Dendritic cell treated with granulocyte-macrophage colony-stimulating factor and Interleukin-4, amounts not matched to agents 40 ng/mL and 50 ng/mL, for 4 days (primary cell): ENCODE measurements around the gene STOML3.

Experiments
- H3K27ac Mint-ChIP-seq: one replicate; pipeline ENCODE4 v1.8.0; 2022; ENCODE audit warnings: mild to moderate bottlenecking, mixed read lengths
- H3K27me3 Mint-ChIP-seq: one replicate; pipeline ENCODE4 v1.8.0; 2022; ENCODE audit warnings: mild to moderate bottlenecking, mixed read lengths
- H3K36me3 Mint-ChIP-seq: one replicate; pipeline ENCODE4 v1.8.0; 2022; ENCODE audit warnings: low read depth, mixed read lengths
- H3K4me1 Mint-ChIP-seq: one replicate; pipeline ENCODE4 v1.8.0; 2022; ENCODE audit warnings: low read depth, mixed read lengths
- H3K4me3 Mint-ChIP-seq: one replicate; pipeline ENCODE4 v1.8.0; 2022; ENCODE audit warnings: mild to moderate bottlenecking, moderate library complexity, mixed read lengths
- H3K9me3 Mint-ChIP-seq: one replicate; pipeline ENCODE4 v1.8.0; 2022; ENCODE audit warnings: mixed read lengths
- intact Hi-C: fragments of 100-400 bp; cut with micrococcal nuclease; formaldehyde crosslinking; loops from one replicate; pipeline ENCODE4 v1.15.0; 2022

STOML3 gene

DNA sequence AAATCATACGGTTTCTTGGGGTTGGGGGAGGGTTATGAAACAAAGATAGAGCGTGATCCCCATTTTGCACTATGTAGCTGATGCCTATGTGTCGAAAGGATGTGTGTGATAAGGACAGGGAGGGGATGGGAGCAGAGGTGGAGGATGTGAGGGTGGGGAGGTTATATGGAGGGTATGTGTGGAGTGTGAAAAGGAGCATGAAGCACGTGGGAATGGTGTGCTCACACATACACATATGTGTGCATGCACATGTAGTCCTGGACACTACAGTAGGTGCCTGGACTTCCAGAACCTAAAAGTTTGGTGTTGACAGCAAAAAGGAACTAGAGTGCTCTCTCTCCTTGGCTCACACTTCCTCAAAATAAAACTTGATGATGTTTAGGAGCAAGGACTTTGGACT lies 25.4 kb downstream of the STOML3 start:
- intact Hi-C loops: no loop called here
- H3K4me1 Mint-ChIP-seq: no peaks in the 10 kb centered on the region
- no peaks in the 10 kb centered on the region for H3K36me3 Mint-ChIP-seq
- H3K9me3 Mint-ChIP-seq: peaks cover 13% of the 10 kb centered on the region
- H3K4me3 Mint-ChIP-seq: no peak overlapping the region
- no peaks in the 10 kb centered on the region for H3K27me3 Mint-ChIP-seq
- H3K27ac Mint-ChIP-seq: no peak overlapping the region

DNA sequence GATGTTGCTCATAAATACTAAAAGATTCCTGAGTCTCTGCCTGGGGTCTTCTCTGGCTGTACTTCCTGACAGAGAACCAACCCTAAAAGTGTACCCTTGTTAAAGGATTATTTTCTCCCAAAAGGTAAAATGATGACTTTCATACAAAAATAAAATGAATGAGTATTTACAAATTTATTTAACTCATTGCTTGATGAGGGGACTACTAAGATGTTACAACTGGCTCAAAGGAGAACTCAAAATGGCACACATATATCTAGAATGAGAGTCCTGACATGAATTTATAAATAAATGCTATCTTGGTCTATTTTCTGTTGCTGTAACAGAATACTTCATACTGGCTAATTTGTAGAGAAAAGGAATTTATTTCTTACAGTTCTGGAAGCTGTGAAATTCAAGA lies 30.5 kb downstream of the STOML3 start:
- no peaks in the 10 kb centered on the region for H3K27me3 Mint-ChIP-seq
- H3K4me3 Mint-ChIP-seq: no peak overlapping the region
- intact Hi-C loops: no loop called here
- no peak overlapping the region for H3K27ac Mint-ChIP-seq
- peaks cover 42% of the 10 kb centered on the region for H3K9me3 Mint-ChIP-seq
- no peaks in the 10 kb centered on the region for H3K36me3 Mint-ChIP-seq
- H3K4me1 Mint-ChIP-seq: no peaks in the 10 kb centered on the region

DNA sequence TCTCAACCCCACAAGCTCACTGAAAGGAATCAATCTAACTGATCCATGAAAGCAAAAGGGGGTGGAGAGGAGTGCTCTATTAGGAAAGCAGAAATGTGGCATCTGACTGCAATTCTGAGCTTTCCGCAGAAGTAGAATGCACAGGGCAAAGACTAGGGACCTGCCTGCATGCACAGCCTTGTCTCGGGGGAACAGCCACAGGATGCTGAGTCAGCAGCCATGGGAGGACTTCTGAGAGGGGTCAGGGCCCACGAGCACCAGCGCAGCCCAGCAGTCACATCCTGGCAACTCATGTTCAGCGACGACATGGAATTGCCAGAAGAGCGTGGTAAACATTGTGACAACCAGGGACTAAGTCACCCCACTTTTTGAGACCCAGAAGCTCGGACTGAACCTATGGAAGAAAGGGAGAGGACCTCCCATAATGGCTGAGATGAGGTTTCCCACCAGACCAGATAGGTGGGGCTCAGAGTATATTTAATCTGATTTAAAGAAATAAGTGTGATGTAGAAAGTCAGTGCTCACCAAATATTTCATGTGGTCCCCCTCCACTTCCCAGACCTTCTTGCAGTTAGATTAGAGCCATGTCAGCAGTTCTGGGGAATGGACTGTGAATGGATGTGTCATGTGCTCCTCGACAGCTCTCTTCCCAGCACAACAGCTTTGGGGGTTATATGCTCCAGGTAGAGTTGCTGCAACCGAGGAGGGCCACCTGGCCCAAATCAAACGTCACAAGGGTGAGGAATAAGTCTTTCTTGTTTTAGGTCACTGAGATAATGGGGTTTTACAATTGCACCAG lies 32.6 kb downstream of the STOML3 start:
- H3K27me3 Mint-ChIP-seq: no peaks in the 10 kb centered on the region
- intact Hi-C loops: no loop called here

DNA sequence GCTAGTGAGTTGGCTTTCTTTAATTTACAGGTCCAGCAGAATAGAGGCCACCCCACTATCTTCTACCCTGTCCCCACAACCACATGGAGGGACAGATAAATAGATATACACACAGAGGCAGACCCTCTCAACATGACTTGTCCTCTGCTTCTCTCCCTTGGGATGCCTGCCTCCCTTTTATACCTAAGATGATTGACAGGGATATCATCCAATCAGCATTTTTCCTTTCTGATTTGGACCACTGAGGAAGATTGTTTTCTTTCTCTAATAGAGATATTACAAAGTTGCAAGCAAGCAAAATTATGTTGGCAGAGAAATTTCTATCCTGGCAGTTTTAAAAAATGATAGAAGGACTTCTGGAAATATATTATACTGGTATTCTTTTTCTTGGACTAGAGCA lies 35.8 kb downstream of the STOML3 start:
- Mint-ChIP-seq H3K36me3 (no peaks in the 10 kb centered on the region), H3K27me3 (no peaks in the 10 kb centered on the region), H3K9me3 (peaks cover 25% of the 10 kb centered on the region), H3K27ac (no peak overlapping the region), H3K4me1 (no peaks in the 10 kb centered on the region), H3K4me3 (no peak overlapping the region)
- intact Hi-C loops: no loop called here

More for the DNA sequence above, 32.6 kb downstream of the STOML3 start:
- no peak overlapping the region for H3K4me3 Mint-ChIP-seq
- peaks cover 42% of the 10 kb centered on the region for H3K9me3 Mint-ChIP-seq
- no peaks in the 10 kb centered on the region for H3K36me3 Mint-ChIP-seq
- H3K4me1 Mint-ChIP-seq: no peaks in the 10 kb centered on the region
- no peak overlapping the region for H3K27ac Mint-ChIP-seq

DNA sequence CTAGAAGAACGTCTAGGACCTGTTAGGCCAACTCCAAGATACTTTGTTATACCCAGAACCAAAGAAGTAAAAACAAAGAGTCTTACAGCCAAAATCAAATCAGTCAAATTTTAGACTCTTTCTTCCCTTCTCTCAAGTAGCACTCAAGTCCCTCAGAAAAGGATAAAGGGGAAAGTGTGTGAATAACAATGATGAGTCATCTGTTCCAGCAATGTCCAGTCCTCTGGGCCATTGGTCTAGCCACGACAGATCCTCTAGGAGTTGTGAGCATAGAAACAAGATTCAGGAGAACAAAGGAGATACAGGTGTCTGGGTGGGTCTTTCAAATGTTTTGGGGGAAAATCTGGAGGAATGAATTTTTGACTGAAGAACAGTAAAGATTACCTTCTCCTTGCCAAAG lies 36.3 kb downstream of the STOML3 start:
- H3K36me3 Mint-ChIP-seq: no peaks in the 10 kb centered on the region
- H3K27me3 Mint-ChIP-seq: no peaks in the 10 kb centered on the region
- H3K4me1 Mint-ChIP-seq: no peaks in the 10 kb centered on the region
- peaks cover 19% of the 10 kb centered on the region for H3K9me3 Mint-ChIP-seq
- no peak overlapping the region for H3K27ac Mint-ChIP-seq
- intact Hi-C loops: no loop called here
- no peak overlapping the region for H3K4me3 Mint-ChIP-seq

DNA sequence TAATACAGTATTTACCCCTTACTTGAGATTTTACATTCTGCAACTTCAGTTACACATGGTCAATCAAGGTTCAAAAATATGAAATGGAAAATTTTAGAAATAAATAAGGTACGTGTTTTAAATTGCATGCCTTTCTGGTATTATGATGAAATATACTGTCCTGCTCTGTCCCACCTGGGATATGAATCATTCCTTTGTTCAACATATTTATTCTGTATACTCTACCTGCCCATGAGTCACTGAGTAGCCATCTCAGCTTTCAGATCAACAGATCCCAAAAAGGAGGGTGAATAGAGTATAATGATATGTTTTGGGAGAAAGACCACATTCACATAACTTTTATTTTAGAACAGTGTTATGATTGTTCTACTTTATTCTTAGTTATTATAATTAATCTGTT lies 37.8 kb downstream of the STOML3 start:
- no peaks in the 10 kb centered on the region for H3K36me3 Mint-ChIP-seq
- H3K4me3 Mint-ChIP-seq: no peak overlapping the region
- intact Hi-C loops: no loop called here
- no peaks in the 10 kb centered on the region for H3K4me1 Mint-ChIP-seq
- H3K27me3 Mint-ChIP-seq: no peaks in the 10 kb centered on the region
- H3K9me3 Mint-ChIP-seq: peaks cover 18% of the 10 kb centered on the region
- no peak overlapping the region for H3K27ac Mint-ChIP-seq

DNA sequence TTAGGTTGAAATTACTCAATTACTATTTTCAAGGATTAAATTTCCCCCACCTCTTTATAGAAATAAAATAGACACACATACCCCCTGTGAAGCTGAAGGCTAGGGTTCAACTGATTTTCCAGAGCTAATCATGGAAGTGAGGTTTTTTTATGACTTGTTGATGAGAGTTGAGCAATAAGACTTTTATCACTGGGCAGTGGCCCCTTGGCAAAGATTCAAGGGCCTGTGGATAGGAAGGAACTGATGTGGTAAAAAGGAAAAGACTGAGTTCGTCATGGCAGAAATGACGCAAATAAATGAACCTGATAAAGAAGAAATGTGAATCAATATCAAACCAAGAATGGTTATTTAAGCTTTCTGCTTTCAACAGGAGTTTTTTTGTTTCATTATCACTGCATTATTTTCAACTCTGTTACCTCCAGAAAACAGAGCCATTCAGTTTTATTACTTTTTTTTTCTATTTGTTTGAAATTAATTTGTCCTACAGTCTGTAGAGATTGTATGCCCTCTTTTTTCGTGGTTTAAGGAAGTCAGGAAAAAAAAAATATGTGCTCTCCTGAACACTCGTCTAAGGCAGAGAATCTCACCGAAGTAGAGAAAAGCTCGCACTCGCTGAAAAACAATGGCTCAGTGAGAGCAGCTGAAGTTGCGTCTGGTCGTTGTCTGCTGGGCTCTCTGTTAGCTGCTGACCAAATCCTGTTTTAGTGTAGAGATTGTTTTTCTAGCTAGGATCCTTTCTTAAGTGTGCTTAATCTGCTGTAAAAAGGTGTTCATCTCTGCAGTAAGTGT lies 38.9 kb downstream of the STOML3 start:
- Mint-ChIP-seq H3K36me3 (no peaks in the 10 kb centered on the region), H3K27ac (no peak overlapping the region), H3K9me3 (peaks cover 11% of the 10 kb centered on the region), H3K4me1 (no peaks in the 10 kb centered on the region), H3K4me3 (no peak overlapping the region), H3K27me3 (no peaks in the 10 kb centered on the region)
- intact Hi-C loops: no loop called here

DNA sequence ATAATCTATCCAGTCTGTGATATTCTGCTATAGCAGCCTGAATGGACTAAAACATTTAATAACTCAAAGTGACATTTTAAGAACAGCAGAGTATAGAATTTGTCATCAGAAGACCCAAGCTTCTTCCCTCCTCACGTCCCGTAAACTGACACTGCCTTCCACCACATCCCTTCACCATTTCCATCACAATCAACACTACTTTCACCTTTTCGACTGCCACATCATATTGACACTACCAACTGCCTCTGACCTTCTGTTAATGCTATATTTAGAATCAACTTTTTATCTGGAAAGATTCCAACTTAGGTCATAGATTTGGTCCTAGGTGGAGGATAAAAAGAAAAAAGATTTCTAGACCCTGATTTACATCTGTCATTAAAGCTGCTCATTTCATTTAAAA lies 39.6 kb downstream of the STOML3 start:
- Mint-ChIP-seq H3K4me1 (no peaks in the 10 kb centered on the region), H3K4me3 (no peak overlapping the region), H3K36me3 (no peaks in the 10 kb centered on the region), H3K9me3 (peaks cover 10% of the 10 kb centered on the region), H3K27me3 (no peaks in the 10 kb centered on the region), H3K27ac (no peak overlapping the region)
- intact Hi-C loops: no loop called here

DNA sequence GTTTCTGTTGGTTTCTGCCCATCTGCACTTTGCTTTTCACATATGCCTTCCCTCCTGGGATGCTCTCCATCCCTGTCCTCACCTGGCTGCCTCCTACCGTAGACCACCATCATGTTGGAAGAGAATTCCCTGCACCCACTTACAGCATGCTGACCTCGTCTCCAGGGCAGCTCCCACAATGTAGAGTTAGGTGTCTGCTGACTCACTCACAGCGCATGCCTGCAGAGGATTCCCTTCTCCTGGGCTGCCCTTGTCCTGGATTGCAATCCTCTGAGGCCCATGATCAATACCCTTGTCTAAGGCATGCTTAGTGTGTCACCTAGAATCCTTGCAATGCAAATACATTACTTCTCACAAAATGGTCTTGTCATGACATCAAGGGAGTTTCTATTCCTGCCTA lies 43.6 kb downstream of the STOML3 start:
- Mint-ChIP-seq H3K27ac (no peak overlapping the region), H3K9me3 (peaks cover 10% of the 10 kb centered on the region), H3K4me3 (no peak overlapping the region), H3K4me1 (no peaks in the 10 kb centered on the region), H3K27me3 (no peaks in the 10 kb centered on the region), H3K36me3 (no peaks in the 10 kb centered on the region)
- intact Hi-C loops: no loop called here

DNA sequence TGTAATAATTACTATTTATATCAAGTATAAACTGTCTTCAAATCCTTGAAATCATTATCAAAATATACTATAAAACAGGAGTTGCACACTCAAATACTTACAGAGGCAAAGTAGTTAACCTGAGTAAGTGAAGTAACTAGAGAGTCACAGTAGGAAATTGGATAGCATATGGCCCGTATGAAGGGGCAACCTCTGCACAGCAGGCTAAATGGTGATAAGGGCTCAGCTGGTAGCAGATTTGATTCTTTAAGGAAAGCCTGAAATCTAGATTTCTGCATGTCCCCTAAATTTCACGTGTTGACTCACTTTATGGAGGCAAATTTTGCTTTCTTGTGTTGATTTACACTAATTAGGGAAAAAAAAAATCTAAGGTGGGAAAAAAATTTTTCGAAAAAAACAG lies 46.4 kb downstream of the STOML3 start:
- no peak overlapping the region for H3K27ac Mint-ChIP-seq
- no peaks in the 10 kb centered on the region for H3K4me1 Mint-ChIP-seq
- intact Hi-C loops: no loop called here
- no peak overlapping the region for H3K4me3 Mint-ChIP-seq
- H3K36me3 Mint-ChIP-seq: no peaks in the 10 kb centered on the region
- peaks cover 10% of the 10 kb centered on the region for H3K9me3 Mint-ChIP-seq
- H3K27me3 Mint-ChIP-seq: no peaks in the 10 kb centered on the region

DNA sequence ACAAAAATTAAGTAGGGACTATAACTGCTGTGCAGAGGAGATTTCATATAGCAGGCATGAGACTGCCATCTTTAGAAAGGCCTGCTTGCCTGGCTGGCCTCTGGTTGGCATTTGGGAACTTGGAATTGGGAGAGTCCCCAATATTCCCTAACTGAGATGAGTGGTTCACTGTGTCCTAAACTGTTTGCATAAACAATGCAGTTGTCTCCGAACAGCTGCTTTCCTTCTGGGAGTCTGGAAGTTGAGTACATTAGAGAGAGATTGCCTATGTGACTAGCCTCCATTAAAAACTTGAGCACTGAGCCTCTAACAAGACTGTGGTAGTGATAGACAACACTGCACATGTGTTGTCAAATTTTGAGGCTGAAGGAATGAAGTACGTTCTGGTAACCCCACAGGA lies 47.4 kb downstream of the STOML3 start:
- H3K27me3 Mint-ChIP-seq: no peaks in the 10 kb centered on the region
- no peak overlapping the region for H3K27ac Mint-ChIP-seq
- intact Hi-C loops: no loop called here
- H3K4me1 Mint-ChIP-seq: no peaks in the 10 kb centered on the region
- peaks cover 7% of the 10 kb centered on the region for H3K9me3 Mint-ChIP-seq
- no peak overlapping the region for H3K4me3 Mint-ChIP-seq
- no peaks in the 10 kb centered on the region for H3K36me3 Mint-ChIP-seq

DNA sequence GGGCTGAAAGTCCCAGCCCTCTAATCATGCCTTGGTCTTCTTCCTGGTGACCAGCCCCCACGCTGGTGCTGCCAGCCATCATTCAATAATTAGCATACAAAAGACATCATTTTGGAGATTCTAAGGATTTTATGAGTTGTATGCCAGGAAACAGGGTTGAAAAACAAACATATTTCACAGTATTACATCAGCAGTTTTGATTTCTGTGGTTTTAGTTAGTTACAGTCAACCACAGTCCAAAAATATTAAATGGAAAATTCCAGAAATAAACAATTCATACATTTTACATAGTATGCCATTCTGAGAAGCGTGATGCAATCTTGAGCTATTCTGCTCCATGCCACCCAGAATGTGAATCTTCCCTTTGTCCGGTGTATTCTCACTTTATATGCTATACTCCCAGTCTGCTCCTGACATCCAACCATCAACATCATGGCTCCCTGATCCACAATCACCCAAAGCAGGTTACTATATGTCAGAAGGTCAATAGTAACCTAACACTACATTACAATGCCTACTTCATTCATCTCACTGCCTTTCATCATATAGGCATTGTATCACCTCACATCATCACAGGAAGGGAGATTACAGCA lies 49.2 kb downstream of the STOML3 start:
- Mint-ChIP-seq H3K36me3 (no peaks in the 10 kb centered on the region), H3K9me3 (no peaks in the 10 kb centered on the region), H3K4me3 (no peak overlapping the region), H3K4me1 (no peaks in the 10 kb centered on the region), H3K27ac (no peak overlapping the region), H3K27me3 (no peaks in the 10 kb centered on the region)
- intact Hi-C loops: no loop called here

DNA sequence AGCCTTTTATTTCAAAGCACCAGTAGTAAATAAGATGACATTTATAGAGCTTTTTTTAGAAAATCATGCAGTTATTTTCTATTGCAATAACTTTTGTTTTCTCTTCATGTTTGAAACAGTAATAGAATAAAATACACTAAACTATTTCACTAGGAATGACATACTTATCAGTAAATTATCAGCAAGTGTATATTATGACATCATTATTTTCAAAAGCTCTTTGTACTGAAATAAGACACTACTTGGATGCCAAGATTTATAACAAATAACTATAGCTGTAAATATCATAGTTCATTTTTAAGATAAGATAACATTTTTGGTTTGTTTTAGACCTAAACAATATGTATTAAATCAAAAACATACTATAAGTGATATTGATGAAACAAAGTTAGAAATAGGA lies 56.8 kb downstream of the STOML3 start:
- Mint-ChIP-seq H3K4me3 (no peak overlapping the region), H3K27ac (no peak overlapping the region), H3K4me1 (no peaks in the 10 kb centered on the region), H3K9me3 (no peaks in the 10 kb centered on the region), H3K27me3 (no peaks in the 10 kb centered on the region), H3K36me3 (no peaks in the 10 kb centered on the region)
- intact Hi-C loops: no loop called here

DNA sequence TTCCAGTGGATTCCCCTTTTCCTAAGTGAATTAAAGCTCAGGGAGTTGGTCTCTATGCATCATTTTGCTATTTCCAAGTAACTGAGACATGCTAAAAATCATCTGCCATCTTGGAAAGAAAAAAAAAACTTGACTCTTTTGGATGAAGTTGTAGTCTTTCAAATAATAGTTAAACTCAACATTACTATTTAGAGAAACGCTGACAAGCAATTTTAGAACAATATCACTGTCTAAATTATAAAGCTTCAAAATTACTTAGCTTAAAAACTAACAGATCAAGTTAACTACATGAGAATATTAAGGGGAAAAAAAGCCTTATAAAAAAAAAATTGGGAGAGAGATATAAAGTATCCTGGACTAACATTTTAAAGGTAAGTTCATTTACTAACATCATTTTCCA lies 68.5 kb downstream of the STOML3 start:
- intact Hi-C loops: no loop called here
- no peaks in the 10 kb centered on the region for H3K36me3 Mint-ChIP-seq
- H3K4me3 Mint-ChIP-seq: no peak overlapping the region
- no peaks in the 10 kb centered on the region for H3K27me3 Mint-ChIP-seq
- H3K27ac Mint-ChIP-seq: no peak overlapping the region
- no peaks in the 10 kb centered on the region for H3K9me3 Mint-ChIP-seq
- H3K4me1 Mint-ChIP-seq: no peaks in the 10 kb centered on the region
